Hematopoietic multipotent progenitor cell treated with erythropoietin and hydrocortisone succinate and interleukin-3 and kit ligand, for 6 days (in vitro differentiated cells): ENCODE results near the gene CACNA1C.
A peak's percentile ranks its signal among the peaks of the same experiment; 100 is the strongest.
"Not testable (repeated sequence)": the region's sequence is repeated elsewhere in the genome, so short reads cannot be mapped to it uniquely, and the experiment has no call there.

ENCODE experiments used
- DNase-seq: peaks from one replicate; pipeline ENCODE4 v3.0.0-alpha.2; 2015

The CACNA1C gene

GRCh38 chr12:2683283-2684025 lies 630.7 kb downstream of the CACNA1C start:
- peak; percentile 55 for DNase-seq

GRCh38 chr12:2684026-2684325 lies 631.2 kb downstream of the CACNA1C start:
- DNase-seq = not testable (repeated sequence)

GRCh38 chr12:2685620-2686279 lies 633.0 kb downstream of the CACNA1C start:
- DNase-seq = not testable (repeated sequence)

- no peak for DNase-seq
These were observed 633.5 kb downstream of the CACNA1C start for GRCh38 chr12:2686280-2686646.

GRCh38 chr12:2687058-2687457 lies 634.3 kb downstream of the CACNA1C start:
- DNase-seq = no peak

- no peak for DNase-seq
These were observed 634.9 kb downstream of the CACNA1C start for GRCh38 chr12:2687726-2688125.

GRCh38 chr12:2688381-2688931 lies 635.7 kb downstream of the CACNA1C start:
- no peak for DNase-seq

- no peak for DNase-seq
These were observed 636.6 kb downstream of the CACNA1C start for GRCh38 chr12:2689393-2689792.

- no peak for DNase-seq
These were observed 637.1 kb downstream of the CACNA1C start for GRCh38 chr12:2689879-2690278.

- DNase-seq = peak; percentile 32
These were observed 637.7 kb downstream of the CACNA1C start for GRCh38 chr12:2690348-2691005.

- DNase-seq = peak; percentile 92
These were observed 638.2 kb downstream of the CACNA1C start for GRCh38 chr12:2691006-2691344.

- DNase-seq = peak; percentile 83
These were observed 638.7 kb downstream of the CACNA1C start for GRCh38 chr12:2691345-2692071.

- DNase-seq = peak; percentile 65
These were observed 639.3 kb downstream of the CACNA1C start for GRCh38 chr12:2692080-2692479.

- peak; percentile 87 for DNase-seq
These were observed 640.6 kb downstream of the CACNA1C start for GRCh38 chr12:2693244-2693860.

GRCh38 chr12:2693980-2694610 lies 641.3 kb downstream of the CACNA1C start:
- no peak for DNase-seq

- peak; percentile 44 for DNase-seq
These were observed 643.3 kb downstream of the CACNA1C start for GRCh38 chr12:2696136-2696535.

GRCh38 chr12:2697057-2697800 lies 644.4 kb downstream of the CACNA1C start:
- DNase-seq = peak; percentile 97

- DNase-seq = peak; percentile 52
These were observed 645.8 kb downstream of the CACNA1C start for GRCh38 chr12:2698566-2698965.

- peak; percentile 67 for DNase-seq
These were observed 657.9 kb downstream of the CACNA1C start for GRCh38 chr12:2710701-2711100.

- no peak for DNase-seq
These were observed 666.6 kb downstream of the CACNA1C start for GRCh38 chr12:2719392-2719791.

GRCh38 chr12:2722806-2723205 lies 670.0 kb downstream of the CACNA1C start:
- DNase-seq = peak; percentile 82

- peak; percentile 46 for DNase-seq
These were observed 679.5 kb downstream of the CACNA1C start for GRCh38 chr12:2732290-2732689.
